Astrocyte of the cerebellum (primary cell): Measurements from ENCODE around the gene FYN.

Source experiments
- DNase-seq: peaks from one replicate; pipeline ENCODE4 v3.0.0-alpha.2; 2011; ENCODE audit warnings: low read depth
- H3K4me3 ChIP-seq: 2 replicates; pipeline ENCODE4 v1.5.1; 2011; ENCODE audit warnings: mild to moderate bottlenecking, low read depth, low read length, moderate library complexity
- CTCF ChIP-seq: IDR thresholded peaks from 2 replicates; pipeline ENCODE4 v1.5.1; 2012; ENCODE audit warnings: low read length, low read depth, moderate library complexity, mild to moderate bottlenecking; ENCODE audit errors: missing control alignments
- in situ Hi-C: cut with HindIII; loops from 2 replicates; pipeline ENCODE4 v1.10.0; 2017; ENCODE audit warnings: low sequenced_read_pairs

The FYN gene

GRCh38 chr6:111673532-111673931 lies 199.7 kb downstream of the FYN start:
- no peak overlapping the region for H3K4me3 ChIP-seq
- TF ChIP-seq CTCF, result no peak
- in situ Hi-C loops, result no loop called here
- DNase-seq, result no peak

- DNase-seq, result no peak
- in situ Hi-C loops, result no loop called here
- H3K4me3 ChIP-seq, result no peak overlapping the region
- no peak for TF ChIP-seq CTCF
Measured at GRCh38 chr6:111672761-111673450, 200.3 kb downstream of the FYN start.

- TF ChIP-seq CTCF, result no peak
- in situ Hi-C loops, result no loop called here
- DNase-seq, result no peak
- H3K4me3 ChIP-seq, result no peak overlapping the region
Measured at GRCh38 chr6:111669326-111669725, 203.9 kb downstream of the FYN start.

- no peak for DNase-seq
Measured at GRCh38 chr6:111668410-111668809, 204.8 kb downstream of the FYN start.

GRCh38 chr6:111667931-111668330 lies 205.3 kb downstream of the FYN start:
- DNase-seq, result no peak
- in situ Hi-C loops, result no loop called here
- no peak overlapping the region for H3K4me3 ChIP-seq
- TF ChIP-seq CTCF, result no peak

More at GRCh38 chr6:111668410-111668809, 204.8 kb downstream of the FYN start:
- in situ Hi-C loops, result no loop called here
- H3K4me3 ChIP-seq, result no peak overlapping the region
- TF ChIP-seq CTCF, result peak; percentile 42

- no peak for TF ChIP-seq CTCF
- in situ Hi-C loops, result no loop called here
- no peak overlapping the region for H3K4me3 ChIP-seq
- DNase-seq, result no peak
Measured at GRCh38 chr6:111666847-111667246, 206.4 kb downstream of the FYN start.
